DND-41 (cell line): ENCODE measurements around the gene SEPTIN11.
"Not testable (repeated sequence)": the region's sequence is repeated elsewhere in the genome, so short reads cannot be mapped to it uniquely, and the experiment has no call there.

Experiments used
- ATAC-seq: fragments of 200-7000 bp; cut with Tn5 transposase; 3 replicates; pipeline ENCODE4 v1.9.1; 2021; ENCODE audit warnings: low read depth; ENCODE audit not compliant: insufficient read depth
- DNase-seq: peaks from one replicate; pipeline ENCODE4 v3.0.0-alpha.2; 2020
- H2AFZ ChIP-seq: 2 replicates; pipeline ENCODE4 v1.6.0; 2012; ENCODE audit warnings: low read depth, low read length
- H3K27ac ChIP-seq: 2 replicates; pipeline ENCODE4 v1.5.1; 2012; ENCODE audit warnings: low read length, inconsistent platforms
- H3K27me3 ChIP-seq: fragments of 200-600 bp; sonication (generic); 2 replicates; pipeline ENCODE4 v1.6.0; 2012; ENCODE audit warnings: low read length, mild to moderate bottlenecking, inconsistent platforms; ENCODE audit not compliant: insufficient read depth, poor library complexity
- H3K36me3 ChIP-seq: 2 replicates; pipeline ENCODE4 v1.5.1; 2012; ENCODE audit warnings: low read length, inconsistent platforms; ENCODE audit not compliant: insufficient read depth
- H3K4me1 ChIP-seq: 2 replicates; pipeline ENCODE4 v1.5.1; 2012; ENCODE audit warnings: mild to moderate bottlenecking, low read length; ENCODE audit not compliant: insufficient read depth
- H3K4me2 ChIP-seq: 2 replicates; pipeline ENCODE4 v1.6.0; 2012; ENCODE audit warnings: mild to moderate bottlenecking, moderate library complexity, low read length, inconsistent platforms; ENCODE audit not compliant: insufficient read depth
- H3K4me3 ChIP-seq, 2 experiments: fragments of 200-600 bp in 1 of 2; shearing (Covaris generic) in 1 of 2; 2 replicates each; pipeline ENCODE4 v1.5.1; 2012 to 2016; ENCODE audit warnings: inconsistent platforms in 2 of 2, low read length in 2 of 2, mild to moderate bottlenecking in 2 of 2, low read depth in 1 of 2, moderate library complexity in 1 of 2
- H3K79me2 ChIP-seq: 2 replicates; pipeline ENCODE4 v1.6.0; 2012; ENCODE audit warnings: low read length, inconsistent platforms; ENCODE audit not compliant: insufficient read depth
- H3K9ac ChIP-seq: 2 replicates; pipeline ENCODE4 v1.6.0; 2012; ENCODE audit warnings: low read depth, mild to moderate bottlenecking, inconsistent platforms, low read length, moderate library complexity
- H3K9me3 ChIP-seq: 2 replicates; pipeline ENCODE4 v1.5.1; 2012; ENCODE audit warnings: low read length, moderate library complexity, mild to moderate bottlenecking, inconsistent platforms; ENCODE audit not compliant: insufficient read depth, severe bottlenecking
- H4K20me1 ChIP-seq: 2 replicates; pipeline ENCODE4 v1.6.0; 2012; ENCODE audit warnings: low read length; ENCODE audit not compliant: insufficient read depth
- EZH2 ChIP-seq: IDR thresholded peaks from 3 replicates; pipeline ENCODE4 v1.6.1; 2012; ENCODE audit warnings: borderline replicate concordance, low read depth, mild to moderate bottlenecking, moderate library complexity, low read length, inconsistent platforms; ENCODE audit not compliant: severe bottlenecking
- TF ChIP-seq, protein P1 (sequence below): IDR thresholded peaks from 2 replicates; pipeline ENCODE4 v1.5.1; 2012; ENCODE audit warnings: borderline replicate concordance, low read length, moderate library complexity, mild to moderate bottlenecking; ENCODE audit not compliant: poor library complexity, severe bottlenecking; ENCODE audit errors: extremely low read depth

The SEPTIN11 gene

DNA sequence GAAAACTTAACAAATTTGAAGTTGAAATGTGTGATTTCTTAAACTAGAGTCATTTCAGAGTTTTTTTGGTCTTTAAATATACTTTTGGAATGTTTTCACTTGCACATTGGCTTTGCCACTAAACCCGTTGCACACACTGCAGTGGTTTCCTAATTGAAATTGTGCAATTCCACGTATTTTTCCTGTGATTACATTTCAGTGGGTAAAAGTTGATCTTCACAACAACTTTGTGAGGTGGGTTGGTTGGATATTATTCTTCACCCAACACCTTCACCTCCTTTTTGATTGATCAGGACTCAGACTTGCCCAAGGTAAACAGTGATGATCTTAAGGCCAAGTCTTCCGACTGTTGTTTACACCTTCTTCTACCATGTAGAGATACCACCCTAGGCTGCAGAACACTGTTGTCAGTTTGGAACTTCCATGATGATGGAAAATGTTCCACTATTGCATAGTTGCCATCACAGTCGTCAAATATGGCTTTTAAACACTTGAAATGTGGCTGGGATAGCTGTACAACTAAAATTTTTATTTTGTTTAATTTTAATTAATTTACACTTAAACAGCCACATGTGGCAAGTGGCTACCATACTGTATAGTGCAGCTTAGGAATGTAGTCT is 13.7 kb downstream of the SEPTIN11 start:
- no peak for DNase-seq
- Histone ChIP-seq H3K36me3 (no peaks in the 10 kb centered on the region), H4K20me1 (no peaks in the 10 kb centered on the region), H3K9me3 (no peaks in the 10 kb centered on the region), H3K4me3 (no peak overlapping the region), H3K27ac (no peak overlapping the region), H3K79me2 (no peaks in the 10 kb centered on the region), H3K9ac (no peak overlapping the region), H3K4me1 (no peaks in the 10 kb centered on the region), H3K27me3 (no peaks in the 10 kb centered on the region), H2AFZ (no peak overlapping the region), H3K4me2 (no peak overlapping the region)
- TF ChIP-seq, protein P1, sequence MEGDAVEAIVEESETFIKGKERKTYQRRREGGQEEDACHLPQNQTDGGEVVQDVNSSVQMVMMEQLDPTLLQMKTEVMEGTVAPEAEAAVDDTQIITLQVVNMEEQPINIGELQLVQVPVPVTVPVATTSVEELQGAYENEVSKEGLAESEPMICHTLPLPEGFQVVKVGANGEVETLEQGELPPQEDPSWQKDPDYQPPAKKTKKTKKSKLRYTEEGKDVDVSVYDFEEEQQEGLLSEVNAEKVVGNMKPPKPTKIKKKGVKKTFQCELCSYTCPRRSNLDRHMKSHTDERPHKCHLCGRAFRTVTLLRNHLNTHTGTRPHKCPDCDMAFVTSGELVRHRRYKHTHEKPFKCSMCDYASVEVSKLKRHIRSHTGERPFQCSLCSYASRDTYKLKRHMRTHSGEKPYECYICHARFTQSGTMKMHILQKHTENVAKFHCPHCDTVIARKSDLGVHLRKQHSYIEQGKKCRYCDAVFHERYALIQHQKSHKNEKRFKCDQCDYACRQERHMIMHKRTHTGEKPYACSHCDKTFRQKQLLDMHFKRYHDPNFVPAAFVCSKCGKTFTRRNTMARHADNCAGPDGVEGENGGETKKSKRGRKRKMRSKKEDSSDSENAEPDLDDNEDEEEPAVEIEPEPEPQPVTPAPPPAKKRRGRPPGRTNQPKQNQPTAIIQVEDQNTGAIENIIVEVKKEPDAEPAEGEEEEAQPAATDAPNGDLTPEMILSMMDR = no peak
- TF ChIP-seq EZH2 = no peak
- ATAC-seq = no peak

GRCh38 chr4:76963927-76964326 is 14.4 kb downstream of the SEPTIN11 start:
- H3K36me3 ChIP-seq, H3K79me2 ChIP-seq, ATAC-seq: not testable (repeated sequence)

GRCh38 chr4:76964769-76965168 is 15.2 kb downstream of the SEPTIN11 start:
- Histone ChIP-seq H4K20me1 (no peaks in the 10 kb centered on the region), H3K27ac (no peak overlapping the region), H3K9ac (no peak overlapping the region), H3K4me1 (no peaks in the 10 kb centered on the region), H3K4me3 (no peak overlapping the region), H3K79me2 (no peaks in the 10 kb centered on the region), H3K27me3 (no peaks in the 10 kb centered on the region), H3K36me3 (no peaks in the 10 kb centered on the region), H3K9me3 (no peaks in the 10 kb centered on the region), H3K4me2 (no peak overlapping the region), H2AFZ (no peak overlapping the region)
- ATAC-seq (no peak), DNase-seq (no peak)
- TF ChIP-seq EZH2 = no peak
- TF ChIP-seq, protein P1 = no peak

More at GRCh38 chr4:76963927-76964326, 14.4 kb downstream of the SEPTIN11 start:
- not testable (repeated sequence) for H3K9ac ChIP-seq, H4K20me1 ChIP-seq, H3K4me3 ChIP-seq, H3K27me3 ChIP-seq, H3K4me1 ChIP-seq, H2AFZ ChIP-seq, DNase-seq, H3K9me3 ChIP-seq, H3K4me2 ChIP-seq, H3K27ac ChIP-seq

DNA sequence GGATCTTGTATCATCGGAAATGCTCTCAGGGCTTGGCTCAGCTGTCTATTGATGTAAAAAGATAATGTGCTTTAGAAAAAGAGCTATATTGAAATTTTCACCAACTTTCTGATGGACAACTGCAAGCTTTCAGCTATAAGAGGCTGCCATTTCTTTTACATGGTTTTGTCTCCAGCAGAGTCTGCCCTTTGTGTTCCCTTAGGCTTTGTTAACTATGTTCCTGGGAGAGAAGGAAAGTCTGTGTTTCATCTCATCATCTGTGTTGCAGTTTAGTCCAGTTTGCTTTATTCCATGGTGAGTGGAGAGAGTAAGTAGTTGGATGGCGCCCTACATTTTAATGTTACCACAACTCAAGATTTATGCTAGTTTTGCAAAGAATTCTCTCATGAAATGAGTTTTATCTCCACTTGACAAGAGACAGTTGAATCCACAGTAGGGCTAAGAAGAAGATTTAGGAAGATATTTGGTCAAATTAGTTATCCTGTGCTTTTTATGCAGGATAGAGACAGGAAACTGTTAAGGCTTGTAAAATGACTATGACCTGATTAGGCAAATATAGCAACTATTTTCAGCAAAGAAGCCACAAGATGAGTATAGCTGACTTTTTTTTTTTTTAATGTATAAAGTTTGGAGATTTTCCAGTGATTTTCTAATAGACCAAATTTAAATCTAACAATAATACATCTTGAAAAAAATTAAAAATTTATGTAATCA is 16.5 kb downstream of the SEPTIN11 start:
- Histone ChIP-seq H3K9ac (no peak overlapping the region), H2AFZ (no peak overlapping the region), H3K4me3 (no peak overlapping the region), H4K20me1 (no peaks in the 10 kb centered on the region), H3K27ac (no peak overlapping the region), H3K27me3 (no peaks in the 10 kb centered on the region), H3K4me2 (no peak overlapping the region), H3K79me2 (no peaks in the 10 kb centered on the region), H3K4me1 (no peaks in the 10 kb centered on the region), H3K36me3 (no peaks in the 10 kb centered on the region), H3K9me3 (no peaks in the 10 kb centered on the region)
- ATAC-seq (no peak), DNase-seq (no peak)
- no peak for TF ChIP-seq EZH2
- TF ChIP-seq, protein P1 = no peak
